Measurements from ENCODE around the gene SYNPO.

SYNPO gene, protein sequence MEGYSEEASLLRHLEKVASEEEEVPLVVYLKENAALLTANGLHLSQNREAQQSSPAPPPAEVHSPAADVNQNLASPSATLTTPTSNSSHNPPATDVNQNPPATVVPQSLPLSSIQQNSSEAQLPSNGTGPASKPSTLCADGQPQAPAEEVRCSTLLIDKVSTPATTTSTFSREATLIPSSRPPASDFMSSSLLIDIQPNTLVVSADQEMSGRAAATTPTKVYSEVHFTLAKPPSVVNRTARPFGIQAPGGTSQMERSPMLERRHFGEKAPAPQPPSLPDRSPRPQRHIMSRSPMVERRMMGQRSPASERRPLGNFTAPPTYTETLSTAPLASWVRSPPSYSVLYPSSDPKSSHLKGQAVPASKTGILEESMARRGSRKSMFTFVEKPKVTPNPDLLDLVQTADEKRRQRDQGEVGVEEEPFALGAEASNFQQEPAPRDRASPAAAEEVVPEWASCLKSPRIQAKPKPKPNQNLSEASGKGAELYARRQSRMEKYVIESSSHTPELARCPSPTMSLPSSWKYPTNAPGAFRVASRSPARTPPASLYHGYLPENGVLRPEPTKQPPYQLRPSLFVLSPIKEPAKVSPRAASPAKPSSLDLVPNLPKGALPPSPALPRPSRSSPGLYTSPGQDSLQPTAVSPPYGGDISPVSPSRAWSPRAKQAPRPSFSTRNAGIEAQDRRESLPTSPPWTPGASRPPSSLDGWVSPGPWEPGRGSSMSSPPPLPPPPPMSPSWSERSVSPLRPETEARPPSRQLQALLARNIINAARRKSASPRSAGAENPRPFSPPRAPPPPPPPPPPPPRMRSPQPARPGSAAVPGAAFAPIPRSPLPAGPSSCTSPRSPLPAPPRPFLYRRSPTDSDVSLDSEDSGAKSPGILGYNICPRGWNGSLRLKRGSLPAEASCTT

DNA sequence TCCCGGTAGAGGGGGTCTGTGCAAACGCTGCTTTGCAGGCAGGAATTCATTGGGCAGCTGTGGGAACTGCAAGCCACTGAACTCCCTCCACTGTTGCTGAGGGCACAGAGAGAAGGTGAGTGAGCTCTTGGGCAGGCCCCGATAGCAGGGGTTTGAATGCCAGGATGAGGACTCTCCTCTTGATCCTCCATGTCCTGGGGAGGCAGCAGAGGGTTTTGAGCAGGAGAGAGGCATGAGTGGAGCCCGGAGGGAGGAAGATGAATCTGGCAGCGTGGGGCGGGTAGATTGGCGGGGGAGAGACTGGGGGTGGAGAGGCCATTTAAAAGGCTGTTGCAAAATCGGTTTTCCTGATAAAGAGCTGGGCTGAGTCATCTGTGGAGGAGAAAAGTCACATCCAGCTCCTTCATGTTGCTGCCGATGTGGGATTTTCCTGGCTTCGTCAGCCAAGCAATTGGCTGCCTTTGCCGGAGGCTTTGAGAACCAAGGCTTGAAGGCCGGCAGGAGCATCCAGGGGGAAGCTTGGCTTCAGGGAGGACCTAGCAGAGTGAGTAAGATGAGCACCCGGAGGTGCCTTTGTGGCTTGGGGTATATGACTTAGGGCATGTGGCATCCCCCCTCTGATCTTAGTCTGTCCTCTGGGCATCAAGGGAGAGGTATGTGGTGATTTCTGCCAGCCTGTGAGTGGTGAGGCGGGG, at the start of gene SYNPO:
Gene SYNPO, plus strand, starts transcription at position 350 of the 695 bp plus-strand sequence. CDS start 7,616 bp downstream, outside the sequence.
- no peak for DNase-seq

DNA sequence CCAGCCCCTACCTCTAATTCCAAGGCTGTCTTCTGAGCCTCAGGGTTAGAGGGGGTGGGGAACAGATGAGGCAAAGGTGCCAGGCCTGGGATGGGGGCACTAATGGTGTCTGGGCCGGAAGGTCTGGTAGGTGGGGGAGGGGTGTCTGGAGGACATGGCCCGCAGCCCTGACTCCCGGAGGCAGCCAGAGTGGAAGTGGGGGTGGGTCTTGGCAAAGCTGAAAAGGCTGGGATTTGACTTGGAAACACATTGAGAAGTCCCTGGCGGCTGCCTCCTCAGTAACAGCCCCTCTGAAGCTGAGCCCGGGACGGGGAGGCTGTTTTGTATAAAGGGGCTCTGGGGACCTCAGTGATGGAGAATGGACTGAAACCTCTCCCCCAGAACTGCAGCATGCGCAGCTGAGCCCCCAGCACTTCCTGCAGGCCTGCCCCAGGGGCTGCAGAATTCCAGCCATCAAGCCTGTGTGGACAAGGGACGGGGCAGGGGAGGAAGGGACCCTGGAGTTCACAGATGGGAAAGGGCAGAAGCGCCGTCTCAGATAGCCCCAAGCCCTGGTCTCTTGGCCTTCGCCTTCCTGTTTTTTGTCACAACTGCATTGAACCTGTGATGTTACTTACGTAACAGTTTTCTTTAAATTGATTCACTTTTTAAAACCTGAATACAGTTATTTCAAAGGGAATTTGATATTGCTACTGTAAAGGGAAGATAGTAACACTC, 49.3 kb upstream of the SYNPO start:
- DNase-seq, result no peak

DNA sequence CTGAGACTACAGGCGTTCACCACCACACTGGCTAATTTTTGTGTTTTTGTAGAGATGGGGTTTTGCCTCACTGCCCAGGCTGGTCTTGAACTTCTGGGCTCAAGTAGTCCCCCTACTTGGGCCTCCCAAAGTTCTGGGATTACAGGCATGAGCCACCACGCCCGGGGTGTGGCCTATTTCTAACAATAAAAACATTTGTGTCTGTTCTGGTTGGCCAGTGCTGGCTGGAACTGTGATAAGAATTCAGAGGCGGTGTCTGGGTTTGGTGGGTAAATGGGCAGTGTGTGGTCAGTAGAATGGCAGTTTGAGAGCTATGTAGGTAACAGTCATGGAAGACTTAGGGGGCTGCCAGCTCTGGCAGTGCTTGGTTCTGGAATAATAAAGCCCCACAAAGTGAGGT, 46.9 kb upstream of the SYNPO start:
- no peak for DNase-seq

DNA sequence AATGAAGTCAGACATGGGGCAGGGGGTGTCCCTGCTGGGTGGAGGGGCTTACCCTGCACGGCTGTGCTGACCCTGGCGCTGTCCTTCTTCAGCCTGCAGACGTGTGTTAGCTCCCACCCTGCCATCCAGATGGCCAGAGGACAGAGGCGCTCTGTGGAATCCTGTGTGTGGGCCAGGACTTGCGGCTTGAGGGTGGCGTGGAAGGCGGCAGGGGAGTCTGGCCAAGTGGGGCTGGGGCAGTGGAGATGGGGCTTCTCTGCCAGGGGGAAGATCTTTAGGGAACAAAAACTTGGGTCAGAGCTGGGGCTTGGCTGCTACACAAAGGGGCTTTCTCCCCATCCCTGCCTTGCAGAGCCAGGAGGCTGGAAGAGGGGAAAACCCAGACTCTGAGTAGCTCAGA, 46.5 kb upstream of the SYNPO start:
- DNase-seq, result no peak

DNA sequence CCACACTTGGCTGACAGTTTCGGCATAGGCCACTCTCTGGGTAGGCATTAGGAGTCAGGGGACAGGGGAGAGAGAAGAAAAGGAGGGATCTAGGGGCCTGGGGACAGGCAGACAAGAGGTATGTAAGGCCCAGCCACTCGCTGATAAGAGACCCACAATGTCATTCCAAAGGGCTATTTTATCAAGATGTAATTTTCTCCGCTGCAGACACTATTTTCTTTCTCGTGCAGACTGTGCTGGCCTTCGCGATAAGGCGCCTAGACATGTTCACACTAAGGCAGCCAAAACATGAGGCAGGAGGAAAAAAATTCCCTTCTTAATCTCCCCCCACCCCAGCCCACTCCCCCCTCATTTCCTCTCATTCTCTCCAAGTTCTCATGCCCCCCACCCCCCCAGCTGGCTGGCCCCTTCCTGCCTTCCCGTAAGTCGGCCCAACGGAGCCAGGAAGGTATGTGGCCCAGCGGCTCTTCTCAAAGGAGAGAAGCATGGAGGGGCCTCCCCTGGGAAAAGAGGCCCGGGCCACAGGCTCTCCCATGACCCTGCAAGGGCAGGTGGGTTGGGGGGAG, 44.9 kb upstream of the SYNPO start:
- DNase-seq, result no peak

DNA sequence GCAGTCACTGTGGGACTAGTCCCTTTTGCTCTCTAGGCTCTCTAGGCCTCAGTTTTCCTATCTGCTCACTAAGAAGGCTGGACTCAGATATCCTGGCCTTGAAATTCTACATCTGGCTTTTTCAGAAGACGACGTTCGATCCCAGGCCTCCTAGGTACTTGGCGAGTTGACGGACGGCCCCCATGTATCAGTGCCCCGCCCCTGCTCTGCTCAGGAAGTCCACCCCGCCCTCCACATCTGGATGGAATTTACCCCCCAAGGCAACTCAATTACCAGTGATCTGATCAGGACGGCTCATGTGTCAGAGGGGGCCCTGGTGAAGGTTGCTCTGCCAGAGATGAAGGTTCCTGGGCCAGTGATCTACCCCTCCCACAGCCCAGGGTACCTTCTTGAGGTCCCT, 44.1 kb upstream of the SYNPO start:
- DNase-seq, result no peak

DNA sequence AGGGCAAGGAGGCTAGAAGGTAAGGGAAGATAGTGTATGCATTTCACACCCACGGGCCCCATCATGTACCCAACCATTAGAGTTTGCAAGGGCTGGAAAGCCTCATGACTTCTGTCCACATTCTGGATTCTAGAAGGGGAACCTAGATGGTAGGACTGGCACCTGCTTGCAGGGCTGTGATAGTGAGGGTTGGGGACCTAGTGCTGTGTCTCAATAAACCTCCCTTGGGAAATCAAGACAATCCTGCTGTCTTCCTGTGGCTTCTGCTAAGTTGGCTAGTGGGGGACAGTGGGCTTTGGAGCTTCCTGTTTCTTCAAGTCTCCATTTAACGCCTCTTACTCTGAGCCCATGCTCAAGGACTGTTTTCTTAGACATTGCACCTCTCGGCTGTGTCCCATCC, 43.6 kb upstream of the SYNPO start:
- no peak for DNase-seq

DNA sequence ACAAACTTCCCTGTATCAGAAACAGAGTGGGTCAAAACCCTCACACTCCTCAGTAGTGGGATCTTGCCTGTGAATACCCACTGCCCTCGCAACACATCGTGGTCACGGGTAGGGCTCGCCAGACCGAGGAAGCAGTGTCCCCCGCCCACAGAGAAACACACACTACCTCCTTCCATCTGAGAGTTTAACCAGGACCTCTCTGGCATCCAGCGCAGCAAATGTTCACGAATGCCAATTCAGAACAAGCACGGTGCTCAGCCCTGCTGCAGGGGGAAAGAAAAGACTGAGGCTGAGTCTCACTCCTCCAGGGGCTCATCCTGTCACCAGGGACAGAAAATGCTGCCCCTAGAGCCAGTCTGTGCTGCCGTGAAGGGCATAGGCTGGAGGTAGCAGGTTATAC, 42.5 kb upstream of the SYNPO start:
- DNase-seq, result no peak

DNA sequence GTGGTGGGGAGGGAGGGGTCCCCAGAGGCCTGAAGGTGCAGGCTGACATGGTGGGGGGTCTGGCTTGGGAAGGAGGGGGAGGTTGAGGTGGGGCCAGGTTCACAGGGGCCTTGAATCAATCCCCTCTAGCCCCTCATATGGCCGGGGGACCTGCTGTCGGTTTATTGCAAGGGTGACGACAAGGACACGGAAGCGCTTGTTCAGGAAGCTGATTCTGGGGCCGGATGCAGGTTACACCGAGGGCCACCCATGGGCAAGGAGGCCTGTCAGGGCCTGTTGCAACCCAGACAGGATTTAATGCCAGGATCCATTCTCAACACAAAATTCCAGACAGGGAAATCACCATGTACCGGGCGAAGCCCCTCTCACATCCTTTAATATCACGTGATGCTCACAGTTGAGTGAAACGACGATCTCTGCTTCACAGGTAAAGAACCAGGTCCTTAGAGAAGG, 41.6 kb upstream of the SYNPO start:
- DNase-seq, result no peak

DNA sequence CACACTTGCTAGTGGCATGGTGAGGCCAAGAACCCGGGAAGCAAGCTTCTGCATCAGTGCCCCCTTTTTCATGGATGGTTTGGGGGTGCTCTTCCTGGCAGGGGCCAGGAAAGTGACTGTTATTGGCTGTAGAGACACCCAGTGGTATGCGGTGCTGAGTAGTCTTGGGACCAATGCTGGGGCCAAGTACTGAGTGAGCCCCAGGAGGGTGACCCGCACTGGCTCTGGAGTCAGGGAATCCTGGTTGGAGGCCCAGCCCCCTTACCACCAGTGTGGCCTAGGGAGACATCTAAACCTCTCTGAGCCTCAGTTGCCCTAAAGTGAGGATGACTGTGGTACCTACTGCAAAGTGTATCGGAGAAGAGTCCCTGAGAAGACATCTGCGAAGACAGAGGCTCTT, 41.2 kb upstream of the SYNPO start:
- no peak for DNase-seq

DNA sequence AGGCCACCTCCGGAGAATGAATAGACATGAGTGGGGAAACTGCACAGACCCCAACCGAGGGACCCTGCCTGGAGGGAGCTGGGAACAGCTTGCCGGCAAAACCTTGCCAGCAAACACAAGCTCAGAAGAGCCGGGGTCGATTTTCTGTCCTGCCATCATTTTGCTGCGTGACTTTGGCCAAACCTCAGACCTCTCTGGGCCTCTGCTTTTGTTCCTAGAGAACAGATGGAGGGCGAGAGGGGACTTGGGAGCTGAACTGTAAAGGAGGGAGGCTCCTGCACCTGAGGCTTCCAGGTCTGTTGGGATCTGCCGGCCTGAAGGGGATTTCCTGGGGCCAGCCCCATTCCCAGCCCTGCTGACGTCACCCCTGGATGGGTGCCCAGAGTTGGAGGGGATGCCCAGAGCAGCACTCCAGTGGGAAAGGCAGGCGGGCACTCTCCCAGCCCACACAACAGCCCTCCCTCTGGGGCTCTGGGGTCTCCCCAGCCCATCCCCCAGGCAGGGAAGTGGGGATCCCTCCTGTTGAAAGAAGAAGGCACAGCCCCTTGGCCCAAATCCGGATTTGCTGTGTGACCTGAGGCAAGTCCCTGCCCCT, 40.4 kb upstream of the SYNPO start:
- no peak for DNase-seq

DNA sequence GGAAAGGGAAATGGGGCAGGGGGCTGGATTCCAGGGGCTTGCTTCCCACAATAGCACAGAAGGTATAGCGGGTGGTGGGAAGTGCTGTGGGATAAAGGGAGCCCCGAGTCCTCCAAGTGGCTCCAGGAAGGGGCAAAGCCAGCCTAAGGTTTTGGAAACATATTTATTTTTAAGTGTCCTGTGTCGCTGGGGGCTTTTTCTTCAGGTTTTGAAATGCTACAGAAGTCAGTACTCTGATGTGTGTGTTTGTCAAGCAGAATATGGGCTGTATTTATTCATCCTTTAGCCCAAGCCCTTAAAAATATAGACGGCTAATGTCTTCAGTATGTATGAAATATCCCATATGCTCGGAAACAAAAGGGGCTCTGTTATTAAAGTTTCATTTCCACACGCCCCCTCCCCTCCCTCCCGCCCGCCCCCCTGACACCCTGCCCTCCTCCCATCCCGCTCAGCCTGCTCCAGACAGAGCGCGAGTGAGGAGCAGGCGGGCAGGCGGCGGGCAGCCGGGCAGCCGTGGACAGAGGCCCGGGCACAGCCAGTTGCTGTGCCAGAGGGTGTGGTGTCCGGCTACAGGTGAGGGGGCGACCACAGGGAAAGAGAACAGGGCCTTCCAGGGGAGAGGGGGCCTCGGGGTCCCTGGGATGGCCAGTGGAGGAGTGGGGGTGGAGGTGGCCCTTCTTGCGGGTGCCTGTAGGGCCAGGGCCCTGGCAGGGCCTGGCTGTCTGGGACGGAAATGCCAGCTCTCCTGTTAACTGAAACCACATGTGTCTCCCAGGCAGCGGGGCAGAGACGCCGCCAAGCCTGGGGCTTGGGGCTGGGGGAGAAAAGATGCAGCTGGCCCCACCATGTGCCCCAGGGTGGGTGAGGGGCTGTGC, 39.6 kb upstream of the SYNPO start:
- no peak for DNase-seq

DNA sequence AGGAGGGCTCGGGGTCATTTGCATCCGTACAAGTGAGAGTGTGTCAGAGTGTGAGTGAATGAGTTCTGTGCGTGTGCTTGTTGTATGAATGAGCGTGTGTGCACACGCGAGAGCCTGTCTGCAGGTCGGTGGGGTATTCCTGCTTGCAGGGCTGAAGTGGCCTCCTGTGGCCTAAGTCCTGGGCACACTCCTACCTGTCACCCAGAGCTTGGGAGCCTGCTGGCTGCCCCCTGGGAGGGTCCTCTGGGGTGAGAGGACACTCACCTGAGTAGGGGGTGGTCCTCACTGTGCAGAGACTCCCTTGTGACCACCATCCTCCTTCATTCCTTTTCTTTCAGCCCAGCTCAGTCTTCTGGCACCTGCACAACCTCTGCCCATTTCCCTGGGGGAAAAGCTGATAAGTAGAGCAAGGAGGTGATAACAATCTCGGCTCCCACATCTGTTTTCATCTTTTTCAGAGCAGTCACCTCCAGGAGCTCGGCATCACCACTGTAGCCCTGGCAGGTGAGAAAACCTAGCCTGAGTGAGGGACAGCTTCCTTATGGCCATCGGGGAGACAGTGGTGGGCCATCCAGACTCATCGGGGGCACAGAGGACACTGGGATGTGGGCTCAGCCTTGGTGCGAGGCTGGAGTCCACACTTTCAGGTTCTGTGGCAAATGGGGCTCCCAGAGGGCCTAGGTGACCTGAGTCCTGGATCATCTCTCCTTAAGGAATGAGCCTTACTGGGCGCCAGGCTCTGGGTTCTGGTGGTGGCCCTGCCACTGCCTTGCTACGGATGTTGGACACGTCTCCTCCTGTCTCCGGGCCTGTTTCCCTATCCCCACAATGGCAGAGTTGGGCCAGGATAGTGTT, 38.7 kb upstream of the SYNPO start:
- no peak for DNase-seq

DNA sequence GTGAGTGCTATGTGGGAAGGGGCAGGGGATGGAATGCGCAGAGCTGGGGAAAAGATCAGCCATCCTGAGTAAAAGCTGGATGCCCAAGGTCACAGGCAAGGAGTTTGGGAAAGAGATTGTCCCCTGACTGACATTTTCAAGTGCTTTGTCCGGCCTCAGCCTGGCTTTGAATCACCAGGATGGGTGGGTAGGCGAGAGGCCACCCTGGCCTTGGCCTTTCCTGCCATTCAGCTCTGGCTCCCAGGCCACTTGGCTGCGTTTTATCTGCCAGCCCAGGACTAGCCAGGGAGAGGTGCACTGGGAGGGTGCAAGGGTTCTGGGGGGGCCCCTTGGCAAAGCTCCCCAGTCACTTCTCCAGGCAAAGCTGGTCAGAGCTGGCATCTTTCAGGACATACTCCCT, 37.4 kb upstream of the SYNPO start:
- DNase-seq, result no peak

DNA sequence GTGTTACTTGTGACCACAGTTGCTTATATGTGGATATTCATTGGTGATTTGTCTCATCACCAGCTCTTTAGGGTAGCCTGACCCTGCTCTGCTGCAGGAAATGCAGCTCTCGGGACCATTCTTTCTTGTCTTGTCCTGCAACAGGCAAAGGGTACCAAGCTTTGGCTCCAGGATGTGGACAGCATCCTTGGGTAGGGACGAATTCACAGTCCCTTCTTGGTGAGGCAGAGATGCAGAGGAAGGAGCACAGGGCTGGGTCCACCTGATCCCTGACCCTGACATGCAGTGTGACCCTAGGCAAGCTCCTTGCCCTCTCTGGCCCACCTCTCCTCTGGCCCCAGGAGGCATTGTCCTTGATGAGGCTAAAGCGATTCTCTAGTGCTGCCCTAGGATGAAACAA, 37.0 kb upstream of the SYNPO start:
- DNase-seq, result no peak

DNA sequence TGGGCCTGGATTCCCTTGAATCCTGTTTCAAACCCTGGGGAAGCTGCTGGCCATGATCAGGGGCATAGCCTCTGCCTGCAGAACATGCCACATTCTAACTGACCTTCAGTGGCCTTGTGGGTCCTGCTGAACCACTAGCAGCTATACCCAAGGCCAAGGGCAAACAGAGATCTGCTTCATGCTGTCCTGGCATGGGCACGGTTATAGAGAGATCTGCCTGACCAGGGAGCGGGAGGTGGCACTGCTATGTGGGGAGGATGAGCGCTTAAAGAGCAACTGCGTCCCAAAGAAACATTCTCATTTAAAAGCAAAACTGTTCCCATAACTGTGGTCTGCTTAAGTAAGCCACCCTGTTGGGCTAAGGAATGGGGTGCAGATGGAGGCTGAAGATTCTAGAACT, 36.5 kb upstream of the SYNPO start:
- no peak for DNase-seq

DNA sequence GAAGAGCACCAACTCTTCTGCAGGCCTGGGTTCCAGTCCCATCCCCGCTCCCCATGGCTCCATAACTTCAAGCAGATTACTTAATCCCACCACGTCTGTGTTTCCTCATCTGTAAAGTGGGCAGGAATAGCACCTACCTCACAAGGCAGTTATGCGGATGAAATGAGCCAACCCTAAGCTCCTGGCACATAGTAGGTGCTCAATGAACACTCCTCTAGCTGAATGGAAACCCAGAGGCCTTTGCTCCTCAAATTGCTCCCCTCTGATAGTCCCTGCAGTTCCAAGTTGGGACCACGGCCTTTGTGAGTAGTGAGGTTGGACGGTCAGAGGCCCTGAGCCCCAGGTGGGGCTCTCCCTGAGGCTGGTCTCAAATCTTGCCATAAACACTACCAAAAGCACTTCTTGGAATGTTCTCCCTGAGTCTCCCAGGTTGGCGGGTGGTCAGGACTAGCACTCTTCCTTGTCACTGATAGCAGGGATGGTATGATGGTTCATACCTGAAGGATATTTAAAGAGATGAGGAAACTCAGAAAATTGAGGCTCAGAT, 35.5 kb upstream of the SYNPO start:
- no peak for DNase-seq

DNA sequence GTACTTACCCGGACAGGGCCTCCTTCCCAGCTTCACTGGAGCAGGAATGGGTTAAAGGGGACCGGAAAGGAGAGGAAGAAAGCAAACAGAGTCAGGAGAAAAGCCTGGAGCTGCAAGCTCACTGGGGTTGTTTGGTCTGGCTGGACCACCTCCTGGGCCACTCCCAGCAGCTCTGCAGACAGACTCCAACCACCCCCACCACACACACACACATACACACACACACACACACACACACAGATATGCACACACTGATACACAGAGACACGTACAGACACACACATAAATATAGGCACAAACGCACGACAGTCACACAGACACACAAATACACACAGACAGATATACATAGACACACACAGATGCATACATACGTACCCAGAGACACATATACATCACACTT, 34.9 kb upstream of the SYNPO start:
- no peak for DNase-seq

DNA sequence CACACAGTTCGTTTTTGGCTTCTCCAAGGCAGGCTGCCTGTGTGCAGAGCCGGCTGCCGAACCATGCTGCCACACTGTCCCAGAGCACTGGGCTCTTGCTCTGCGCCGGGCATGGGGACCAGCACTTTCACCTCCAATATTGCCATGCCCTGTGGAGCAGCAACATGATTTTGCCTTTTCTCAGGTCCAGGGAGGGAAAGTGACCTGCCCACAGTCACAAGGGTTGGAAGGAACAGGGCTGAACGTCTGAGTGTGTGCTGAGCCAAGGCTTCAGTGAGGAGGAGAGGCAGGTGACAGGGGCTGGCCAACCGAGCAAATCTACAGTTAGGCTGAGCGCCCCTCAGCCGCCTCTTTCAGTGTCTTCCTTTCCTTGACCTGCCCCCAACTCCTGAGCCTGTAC, 34.0 kb upstream of the SYNPO start:
- no peak for DNase-seq

DNA sequence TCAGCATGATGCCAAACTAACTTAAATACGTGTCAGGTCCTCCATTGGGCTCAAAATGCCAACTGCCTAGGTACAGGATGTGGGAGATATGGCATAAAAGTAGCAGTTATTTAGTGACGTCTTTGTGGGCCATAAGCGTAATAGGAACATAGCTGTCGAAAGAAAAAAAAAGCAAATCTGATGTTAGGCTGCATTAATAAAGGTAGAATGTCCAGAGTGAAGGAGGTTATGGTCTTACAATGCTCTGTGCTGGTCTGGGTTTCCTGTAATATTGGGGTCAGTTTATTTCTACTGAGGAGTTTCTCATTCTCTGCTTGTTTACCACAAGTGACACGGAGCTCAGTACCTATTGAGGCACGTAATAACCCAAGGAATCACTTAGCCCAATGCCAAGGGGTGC, 33.4 kb upstream of the SYNPO start:
- DNase-seq, result no peak
